ENCODE results near the gene HES6. TPM values are rescaled to one million over a fixed set of nuclear protein-coding genes. Genes with fewer than 3 reads are reported as not detected.

Gene HES6
- total RNA-seq, 1 donor from 2014 or later, result 7.8 TPM

- Histone ChIP-seq H3K9ac (ENCODE audit: low read depth in 1 of 3, low read length in 3 of 3) (no peak overlapping the region), H3K4me3 (ENCODE audit: low read length in 3 of 3) (no peak overlapping the region), H3K4me1 (ENCODE audit: control insufficient read depth in 3 of 3, insufficient read depth in 3 of 3, low read length in 3 of 3) (peaks cover 42 to 58% (median 57%) of the 10 kb centered on the region in 3 donors), H3K27me3 (ENCODE audit: control insufficient read depth in 3 of 3, insufficient read depth in 3 of 3, low read length in 3 of 3) (no peaks in the 10 kb centered on the region), H3K9me3 (ENCODE audit: control insufficient read depth in 3 of 3, low read length in 3 of 3) (no peaks in the 10 kb centered on the region), H3K27ac (ENCODE audit: low read depth, low read length) (no peak overlapping the region), H3K36me3 (ENCODE audit: control insufficient read depth in 3 of 3, insufficient read depth in 3 of 3, low read length in 3 of 3) (peaks cover 15 to 26% (median 18%) of the 10 kb centered on the region in 3 donors)
These were observed 4.3 kb upstream of the HES6 start for GRCh38 chr2:238244151-238244550.

GRCh38 chr2:238243496-238244076 lies 3.7 kb upstream of the HES6 start:
- H3K27ac ChIP-seq (ENCODE audit: low read depth, low read length), result peak overlapping the region; percentile 70
- no peaks in the 10 kb centered on the region for H3K9me3 ChIP-seq (ENCODE audit: control insufficient read depth in 3 of 3, low read length in 3 of 3)
- H3K27me3 ChIP-seq (ENCODE audit: control insufficient read depth in 3 of 3, insufficient read depth in 3 of 3, low read length in 3 of 3), result no peaks in the 10 kb centered on the region
- peak overlapping the region in 2 of 3 donors; percentile 11 to 51 for H3K9ac ChIP-seq (ENCODE audit: low read depth in 1 of 3, low read length in 3 of 3)
- H3K36me3 ChIP-seq (ENCODE audit: control insufficient read depth in 3 of 3, insufficient read depth in 3 of 3, low read length in 3 of 3), result peaks cover 15 to 26% (median 18%) of the 10 kb centered on the region in 3 donors
- no peak overlapping the region for H3K4me3 ChIP-seq (ENCODE audit: low read length in 3 of 3)
- peaks cover 42 to 61% (median 58%) of the 10 kb centered on the region in 3 donors for H3K4me1 ChIP-seq (ENCODE audit: control insufficient read depth in 3 of 3, insufficient read depth in 3 of 3, low read length in 3 of 3)

- Histone ChIP-seq H3K9ac (ENCODE audit: low read depth in 1 of 3, low read length in 3 of 3) (peak overlapping the region; percentile 38 to 64 (median 51)), H3K27me3 (ENCODE audit: control insufficient read depth in 3 of 3, insufficient read depth in 3 of 3, low read length in 3 of 3) (no peaks in the 10 kb centered on the region), H3K4me1 (ENCODE audit: control insufficient read depth in 3 of 3, insufficient read depth in 3 of 3, low read length in 3 of 3) (peaks cover 39 to 57% (median 54%) of the 10 kb centered on the region in 3 donors), H3K27ac (ENCODE audit: low read depth, low read length) (peak overlapping the region; percentile 70), H3K9me3 (ENCODE audit: control insufficient read depth in 3 of 3, low read length in 3 of 3) (no peaks in the 10 kb centered on the region), H3K4me3 (ENCODE audit: low read length in 3 of 3) (peak overlapping the region in 1 of 3 donors; percentile 32), H3K36me3 (ENCODE audit: control insufficient read depth in 3 of 3, insufficient read depth in 3 of 3, low read length in 3 of 3) (peaks cover 12 to 22% (median 16%) of the 10 kb centered on the region in 3 donors)
These were observed 3.1 kb upstream of the HES6 start for GRCh38 chr2:238242731-238243495.

GRCh38 chr2:238241970-238242369 lies 2.1 kb upstream of the HES6 start:
- H3K9ac ChIP-seq (ENCODE audit: low read depth in 1 of 3, low read length in 3 of 3), result no peak overlapping the region
- peak overlapping the region; percentile 70 for H3K27ac ChIP-seq (ENCODE audit: low read depth, low read length)
- no peak overlapping the region for H3K4me3 ChIP-seq (ENCODE audit: low read length in 3 of 3)
- H3K9me3 ChIP-seq (ENCODE audit: control insufficient read depth in 3 of 3, low read length in 3 of 3), result no peaks in the 10 kb centered on the region
- H3K36me3 ChIP-seq (ENCODE audit: control insufficient read depth in 3 of 3, insufficient read depth in 3 of 3, low read length in 3 of 3), result peaks cover 11 to 14% (median 13%) of the 10 kb centered on the region in 3 donors
- peaks cover 30 to 49% (median 44%) of the 10 kb centered on the region in 3 donors for H3K4me1 ChIP-seq (ENCODE audit: control insufficient read depth in 3 of 3, insufficient read depth in 3 of 3, low read length in 3 of 3)
- H3K27me3 ChIP-seq (ENCODE audit: control insufficient read depth in 3 of 3, insufficient read depth in 3 of 3, low read length in 3 of 3), result peaks cover 0 to 3% (median 0%) of the 10 kb centered on the region in 3 donors

- peak overlapping the region in 1 of 3 donors; percentile 45 for H3K9ac ChIP-seq (ENCODE audit: low read depth in 1 of 3, low read length in 3 of 3)
- peaks cover 0 to 3% (median 0%) of the 10 kb centered on the region in 3 donors for H3K27me3 ChIP-seq (ENCODE audit: control insufficient read depth in 3 of 3, insufficient read depth in 3 of 3, low read length in 3 of 3)
- peaks cover 25 to 39% (median 35%) of the 10 kb centered on the region in 3 donors for H3K4me1 ChIP-seq (ENCODE audit: control insufficient read depth in 3 of 3, insufficient read depth in 3 of 3, low read length in 3 of 3)
- H3K4me3 ChIP-seq (ENCODE audit: low read length in 3 of 3), result no peak overlapping the region
- peaks cover 9 to 13% (median 10%) of the 10 kb centered on the region in 3 donors for H3K36me3 ChIP-seq (ENCODE audit: control insufficient read depth in 3 of 3, insufficient read depth in 3 of 3, low read length in 3 of 3)
- peak overlapping the region; percentile 70 for H3K27ac ChIP-seq (ENCODE audit: low read depth, low read length)
- no peaks in the 10 kb centered on the region for H3K9me3 ChIP-seq (ENCODE audit: control insufficient read depth in 3 of 3, low read length in 3 of 3)
These were observed 1.2 kb upstream of the HES6 start for GRCh38 chr2:238240757-238241711.

- peaks cover 0 to 3% (median 0%) of the 10 kb centered on the region in 3 donors for H3K36me3 ChIP-seq (ENCODE audit: control insufficient read depth in 3 of 3, insufficient read depth in 3 of 3, low read length in 3 of 3)
- H3K9ac ChIP-seq (ENCODE audit: low read depth in 1 of 3, low read length in 3 of 3), result peak overlapping the region in 2 of 3 donors; percentile 56 to 70
- H3K9me3 ChIP-seq (ENCODE audit: control insufficient read depth in 3 of 3, low read length in 3 of 3), result no peaks in the 10 kb centered on the region
- no peak overlapping the region for H3K27ac ChIP-seq (ENCODE audit: low read depth, low read length)
- H3K4me1 ChIP-seq (ENCODE audit: control insufficient read depth in 3 of 3, insufficient read depth in 3 of 3, low read length in 3 of 3), result peaks cover 25 to 38% (median 34%) of the 10 kb centered on the region in 3 donors
- peaks cover 0 to 3% (median 0%) of the 10 kb centered on the region in 3 donors for H3K27me3 ChIP-seq (ENCODE audit: control insufficient read depth in 3 of 3, insufficient read depth in 3 of 3, low read length in 3 of 3)
- H3K4me3 ChIP-seq (ENCODE audit: low read length in 3 of 3), result peak overlapping the region in 2 of 3 donors; percentile 63 to 76
These were observed 335 bp downstream of the HES6 start for GRCh38 chr2:238239543-238239862.

GRCh38 chr2:238238766-238239542 lies 884 bp downstream of the HES6 start:
- peaks cover 0 to 3% (median 0%) of the 10 kb centered on the region in 3 donors for H3K27me3 ChIP-seq (ENCODE audit: control insufficient read depth in 3 of 3, insufficient read depth in 3 of 3, low read length in 3 of 3)
- peak overlapping the region in 1 of 3 donors; percentile 2 for H3K9ac ChIP-seq (ENCODE audit: low read depth in 1 of 3, low read length in 3 of 3)
- H3K4me3 ChIP-seq (ENCODE audit: low read length in 3 of 3), result no peak overlapping the region

GRCh38 chr2:238238311-238238765 lies 1.5 kb downstream of the HES6 start:
- no peaks in the 10 kb centered on the region for H3K36me3 ChIP-seq (ENCODE audit: control insufficient read depth in 3 of 3, insufficient read depth in 3 of 3, low read length in 3 of 3)
- no peaks in the 10 kb centered on the region for H3K9me3 ChIP-seq (ENCODE audit: control insufficient read depth in 3 of 3, low read length in 3 of 3)
- peaks cover 21 to 35% (median 33%) of the 10 kb centered on the region in 3 donors for H3K4me1 ChIP-seq (ENCODE audit: control insufficient read depth in 3 of 3, insufficient read depth in 3 of 3, low read length in 3 of 3)
- H3K27ac ChIP-seq (ENCODE audit: low read depth, low read length), result no peak overlapping the region
- H3K27me3 ChIP-seq (ENCODE audit: control insufficient read depth in 3 of 3, insufficient read depth in 3 of 3, low read length in 3 of 3), result peaks cover 0 to 3% (median 0%) of the 10 kb centered on the region in 3 donors
- no peak overlapping the region for H3K4me3 ChIP-seq (ENCODE audit: low read length in 3 of 3)
- H3K9ac ChIP-seq (ENCODE audit: low read depth in 1 of 3, low read length in 3 of 3), result no peak overlapping the region

More at GRCh38 chr2:238238766-238239542, 884 bp downstream of the HES6 start:
- Histone ChIP-seq H3K9me3 (ENCODE audit: control insufficient read depth in 3 of 3, low read length in 3 of 3) (no peaks in the 10 kb centered on the region), H3K36me3 (ENCODE audit: control insufficient read depth in 3 of 3, insufficient read depth in 3 of 3, low read length in 3 of 3) (no peaks in the 10 kb centered on the region), H3K4me1 (ENCODE audit: control insufficient read depth in 3 of 3, insufficient read depth in 3 of 3, low read length in 3 of 3) (peaks cover 25 to 39% (median 36%) of the 10 kb centered on the region in 3 donors), H3K27ac (ENCODE audit: low read depth, low read length) (no peak overlapping the region)
